ENCODE data around the gene SH3BGR.
A peak's percentile ranks its signal among the peaks of the same experiment; 100 is the strongest.
"Not testable (repeated sequence)": the region's sequence is repeated elsewhere in the genome, so short reads cannot be mapped to it uniquely, and the experiment has no call there.

The SH3BGR gene

GRCh38 chr21:39451332-39452206, at the start of gene SH3BGR:
Gene SH3BGR, plus strand, starts transcription at chr21:39451970. Its CDS starts 127 bp downstream, at chr21:39452097.
- DNase-seq: no peak

DNA sequence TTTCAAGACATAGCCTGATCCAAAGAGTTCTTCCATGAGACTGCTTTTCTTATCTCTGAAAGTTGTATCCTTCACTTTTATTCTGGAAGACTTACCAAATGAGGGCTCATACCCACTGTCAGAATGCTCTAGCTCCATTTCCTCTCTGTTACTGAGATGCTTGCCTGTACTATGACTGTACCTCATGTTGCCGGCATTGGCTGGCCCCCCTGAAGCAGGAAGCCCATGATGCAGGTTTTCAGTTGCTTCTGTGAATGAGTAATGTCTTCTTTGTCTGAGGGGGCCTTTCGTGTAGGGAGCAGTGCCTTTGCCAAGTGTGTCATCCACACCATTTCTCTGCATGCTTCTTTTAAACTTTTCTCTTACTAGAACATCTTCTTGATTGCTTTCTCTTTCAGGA, 45.7 kb upstream of the SH3BGR start:
- DNase-seq: no peak

DNA sequence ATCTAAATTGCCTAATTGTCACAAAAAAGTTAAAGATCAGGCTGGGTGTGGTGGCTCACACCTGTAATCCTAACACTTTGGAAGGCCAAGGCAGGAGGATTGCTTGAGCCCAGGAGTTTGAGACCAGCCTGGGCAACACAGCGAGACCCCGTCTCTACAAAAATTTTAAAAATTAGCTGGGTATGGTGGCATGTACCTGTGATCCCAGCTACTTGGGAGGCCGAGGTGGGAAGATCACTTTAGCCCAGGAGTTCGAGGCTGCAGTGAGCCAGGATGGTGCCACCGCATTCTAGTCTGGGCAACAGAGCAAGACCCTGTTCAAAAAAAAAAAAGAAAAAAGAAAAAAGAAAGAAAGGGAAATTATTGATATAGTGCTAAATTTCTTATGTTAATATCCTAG, 32.6 kb upstream of the SH3BGR start:
- DNase-seq: not testable (repeated sequence)

GRCh38 chr21:39422527-39423241, 29.1 kb upstream of the SH3BGR start:
- DNase-seq: no peak

DNA sequence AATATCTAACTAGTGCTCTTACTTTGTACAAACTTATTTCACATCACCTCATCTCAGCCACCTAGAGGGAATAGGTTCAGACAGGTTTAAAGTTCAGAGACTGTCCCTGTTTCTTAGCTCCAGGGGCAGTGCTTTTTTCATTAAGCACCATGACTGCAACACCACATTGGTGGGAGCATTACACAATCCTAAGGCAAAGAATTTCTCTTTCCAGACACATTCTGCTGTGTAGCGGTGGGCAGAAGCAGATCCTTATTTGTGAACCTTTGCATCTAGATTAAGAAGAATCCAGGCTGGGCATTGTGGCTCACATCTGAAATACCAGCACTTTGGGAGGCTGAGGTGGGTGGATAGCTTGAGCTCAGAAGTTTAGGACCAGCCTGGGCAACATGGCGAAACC, 22.3 kb upstream of the SH3BGR start:
- DNase-seq: no peak

DNA sequence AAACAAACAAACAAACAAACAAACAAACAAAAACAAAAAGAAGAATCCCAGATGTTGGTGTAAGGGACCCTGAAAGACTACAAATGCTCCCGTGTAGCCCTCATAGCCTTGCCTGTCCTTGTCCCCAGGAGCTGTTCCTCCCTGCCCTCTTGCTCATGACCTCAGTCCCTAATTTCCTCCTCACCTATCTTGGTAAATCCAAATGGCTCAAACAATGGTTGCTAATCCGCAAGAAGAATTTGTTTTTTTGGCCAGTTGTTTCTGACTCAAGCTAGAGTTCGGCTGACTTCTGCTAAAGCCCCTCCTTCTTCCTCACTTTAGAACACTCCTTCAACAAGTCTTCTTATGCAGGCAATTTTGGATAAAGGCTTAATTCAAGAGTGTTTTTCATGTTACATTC, 21.8 kb upstream of the SH3BGR start:
- DNase-seq: no peak

GRCh38 chr21:39430457-39430856, 21.3 kb upstream of the SH3BGR start:
- DNase-seq: no peak

- DNase-seq: no peak
Observed at GRCh38 chr21:39430954-39431353, 20.8 kb upstream of the SH3BGR start.

GRCh38 chr21:39434950-39435349, 16.8 kb upstream of the SH3BGR start:
- no peak for DNase-seq

GRCh38 chr21:39439232-39439631, 12.5 kb upstream of the SH3BGR start:
- DNase-seq: no peak

GRCh38 chr21:39441502-39442475, 10.0 kb upstream of the SH3BGR start:
- DNase-seq: peak; percentile 44

DNA sequence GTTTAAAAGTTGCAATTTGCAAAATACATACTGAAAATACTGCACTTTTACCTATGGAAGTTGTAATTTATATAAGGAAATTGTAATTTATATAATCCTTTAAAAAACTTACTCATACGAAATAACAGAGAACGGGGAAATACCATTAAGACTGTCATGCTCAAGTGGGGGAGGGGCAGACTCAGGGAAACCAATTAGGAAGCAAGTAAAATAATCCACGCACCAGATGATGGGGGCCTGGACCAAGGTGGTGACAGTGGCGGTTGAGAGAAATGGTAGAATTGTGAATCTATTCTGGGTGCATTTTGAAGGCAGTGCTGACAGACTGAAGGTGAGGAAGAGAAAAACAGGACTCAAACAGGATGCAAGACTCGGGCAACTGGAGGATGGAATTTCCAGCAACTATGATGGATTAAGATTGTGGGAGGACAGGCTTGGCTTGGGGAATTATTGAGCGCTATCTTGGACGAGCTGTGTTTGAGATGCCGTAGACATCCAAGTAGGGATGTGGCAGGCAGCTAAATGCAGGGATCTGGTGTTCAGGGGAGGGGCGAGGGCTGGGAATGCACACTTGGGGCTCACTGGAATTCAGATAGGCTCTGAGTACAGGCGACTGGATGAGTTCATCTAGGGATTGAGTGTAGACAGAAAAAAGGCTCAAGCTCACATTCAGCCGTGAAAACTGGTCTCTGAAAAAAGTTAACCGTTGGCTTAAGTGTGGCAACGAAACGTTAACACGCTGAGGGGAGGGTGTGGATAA, 7.2 kb upstream of the SH3BGR start:
- no peak for DNase-seq

GRCh38 chr21:39445321-39446269, 6.2 kb upstream of the SH3BGR start, which contains the start of gene LCA5L:
Gene LCA5L, minus strand, starts transcription at chr21:39445778. Its CDS starts 17,285 bp downstream, at chr21:39428493.
- DNase-seq: peak; percentile 89

DNA sequence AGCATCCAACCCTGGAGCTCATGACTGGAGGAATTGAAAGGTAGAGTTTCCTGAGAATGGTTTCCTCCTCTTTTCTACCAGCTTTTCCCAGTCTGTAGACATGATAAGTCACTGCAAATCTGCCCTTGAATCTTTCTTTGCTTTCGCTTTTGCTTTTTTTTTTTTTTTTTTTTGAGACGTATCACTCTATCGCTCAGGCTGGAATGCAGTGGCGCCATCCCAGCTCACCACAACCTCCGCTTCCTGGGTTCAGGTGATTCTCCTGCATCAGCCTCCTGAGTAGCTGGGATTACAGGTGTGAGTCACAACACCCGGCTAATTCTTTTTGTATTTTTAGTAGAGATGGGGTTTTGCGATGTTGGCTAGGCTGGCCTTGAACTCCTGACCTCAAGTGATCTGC, 4.5 kb upstream of the SH3BGR start:
- no peak for DNase-seq

DNA sequence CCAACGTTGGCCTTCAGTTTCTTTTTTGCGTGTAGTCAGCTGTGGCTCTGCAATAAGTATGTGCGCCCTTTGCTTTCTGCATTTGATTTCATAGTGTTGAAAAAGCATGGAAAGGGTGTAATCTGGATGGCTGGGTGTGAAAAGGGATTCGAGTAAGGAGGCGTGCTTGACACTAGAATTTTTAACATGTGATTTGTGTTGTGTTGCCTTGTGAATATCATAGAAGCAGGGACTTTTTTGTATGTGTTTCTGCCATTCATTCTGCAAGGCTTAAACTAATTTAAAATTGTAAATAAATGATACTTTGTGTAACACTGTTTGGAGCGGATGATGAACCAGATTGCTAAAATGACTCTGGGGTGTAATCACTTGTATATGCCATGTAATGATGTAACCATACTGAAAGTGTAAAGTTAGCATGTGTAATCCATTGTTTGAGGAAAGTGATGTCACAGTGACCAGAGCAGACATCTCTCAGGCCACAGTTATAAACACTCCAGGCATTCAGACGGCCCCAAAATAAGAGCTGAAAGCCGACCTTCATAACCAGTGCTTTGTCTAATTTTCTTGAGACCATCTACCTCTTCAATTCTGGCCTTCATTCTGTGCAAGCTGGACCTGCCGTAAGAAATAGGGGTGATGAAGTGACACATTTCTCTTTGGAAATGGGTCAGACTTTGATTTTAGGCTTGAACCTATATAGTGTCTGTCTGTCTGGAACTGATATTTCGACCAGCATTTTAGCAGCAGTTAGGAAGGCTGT, 618 bp downstream of the SH3BGR start:
- DNase-seq: no peak

DNA sequence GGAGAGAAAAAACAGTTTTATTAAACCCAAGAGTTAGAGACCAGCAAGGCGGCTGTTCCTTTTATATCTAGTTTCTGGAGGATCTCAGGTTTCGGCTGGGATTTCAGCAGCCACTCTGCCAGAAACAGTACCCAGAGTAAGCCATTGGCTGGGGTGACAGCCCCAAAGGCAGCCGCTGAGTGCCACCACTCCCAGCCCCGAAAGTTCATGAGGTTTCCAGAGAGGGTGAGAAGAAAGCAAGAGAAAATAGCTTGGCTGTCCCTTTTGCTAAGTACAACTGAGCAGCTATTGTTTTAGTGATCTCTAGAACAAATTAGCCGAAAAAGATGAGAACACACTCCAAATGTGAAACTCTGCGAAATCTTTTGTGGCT, 1.2 kb downstream of the SH3BGR start:
- no peak for DNase-seq

GRCh38 chr21:39453571-39454179, 1.9 kb downstream of the SH3BGR start:
- no peak for DNase-seq

- no peak for DNase-seq
Observed at GRCh38 chr21:39454949-39455668, 3.3 kb downstream of the SH3BGR start.

GRCh38 chr21:39456665-39457064, 4.9 kb downstream of the SH3BGR start:
- DNase-seq: no peak
